ENCODE data around the gene WFDC11. TPM values are rescaled to one million over a fixed set of nuclear protein-coding genes. Genes with fewer than 3 reads are reported as not detected.
"Not testable (repeated sequence)": the region's sequence is repeated elsewhere in the genome, so short reads cannot be mapped to it uniquely, and the experiment has no call there.

Gene WFDC11
- total RNA-seq, 1 experiment from 2014 or later = not detected

DNA sequence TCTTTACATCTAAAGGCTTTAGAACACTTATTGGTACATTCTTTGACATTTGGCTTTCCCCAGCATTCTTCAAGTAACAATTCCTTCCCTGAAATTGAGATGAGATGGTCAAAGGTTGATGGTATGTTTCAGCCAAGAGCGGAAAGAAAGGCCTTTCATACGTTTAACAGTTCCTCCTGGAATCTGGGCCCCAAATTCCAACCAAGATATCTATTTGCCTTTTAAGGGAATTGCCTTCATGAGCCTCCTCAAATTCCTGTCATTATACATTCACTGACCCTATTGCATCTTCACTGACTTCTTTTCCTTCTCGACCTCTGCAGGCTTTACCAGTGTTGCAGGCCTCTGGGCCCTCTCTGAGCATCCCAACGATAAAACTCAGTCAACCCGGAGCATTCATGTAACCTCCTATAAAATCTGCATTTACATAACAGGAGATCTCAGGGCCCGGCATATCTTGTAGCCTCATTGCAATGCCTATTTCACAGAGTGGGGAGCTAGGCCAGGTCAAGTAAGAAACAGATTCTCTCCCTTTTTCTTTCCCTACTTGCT lies 20.7 kb downstream of the WFDC11 start:
- ChIA-PET POLR2A (no interaction called here), CTCF (interaction anchor here (1.5 kb wide), 2 partner anchors 20 to 122 kb away, joined by 5 to 9 read pairs; partner anchors contain the start of gene WFDC10A)
- DNase-seq = peak in 1 of 2 experiments; percentile 43
- peak overlapping the region; percentile 16 for H3K27ac Mint-ChIP-seq (ENCODE audit: unreplicated experiment)
- BruUV-seq (replicated peaks) = no TSS peak
- no peak overlapping the region for H3K4me3 Mint-ChIP-seq (ENCODE audit: unreplicated experiment)
- TF ChIP-seq, protein P1, sequence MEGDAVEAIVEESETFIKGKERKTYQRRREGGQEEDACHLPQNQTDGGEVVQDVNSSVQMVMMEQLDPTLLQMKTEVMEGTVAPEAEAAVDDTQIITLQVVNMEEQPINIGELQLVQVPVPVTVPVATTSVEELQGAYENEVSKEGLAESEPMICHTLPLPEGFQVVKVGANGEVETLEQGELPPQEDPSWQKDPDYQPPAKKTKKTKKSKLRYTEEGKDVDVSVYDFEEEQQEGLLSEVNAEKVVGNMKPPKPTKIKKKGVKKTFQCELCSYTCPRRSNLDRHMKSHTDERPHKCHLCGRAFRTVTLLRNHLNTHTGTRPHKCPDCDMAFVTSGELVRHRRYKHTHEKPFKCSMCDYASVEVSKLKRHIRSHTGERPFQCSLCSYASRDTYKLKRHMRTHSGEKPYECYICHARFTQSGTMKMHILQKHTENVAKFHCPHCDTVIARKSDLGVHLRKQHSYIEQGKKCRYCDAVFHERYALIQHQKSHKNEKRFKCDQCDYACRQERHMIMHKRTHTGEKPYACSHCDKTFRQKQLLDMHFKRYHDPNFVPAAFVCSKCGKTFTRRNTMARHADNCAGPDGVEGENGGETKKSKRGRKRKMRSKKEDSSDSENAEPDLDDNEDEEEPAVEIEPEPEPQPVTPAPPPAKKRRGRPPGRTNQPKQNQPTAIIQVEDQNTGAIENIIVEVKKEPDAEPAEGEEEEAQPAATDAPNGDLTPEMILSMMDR (IDR thresholded peaks at IDR 0.05; ENCODE audit: insufficient read depth in 1 of 2, low read depth in 1 of 2, low read length in 1 of 2, severe bottlenecking in 1 of 2, unreplicated experiment in 1 of 2) = no peak
- no peaks in the 10 kb centered on the region for H3K36me3 Mint-ChIP-seq (ENCODE audit: insufficient read depth, unreplicated experiment)
- peaks cover 17% of the 10 kb centered on the region for H3K4me1 Mint-ChIP-seq (ENCODE audit: low read depth, unreplicated experiment)
- H3K4me1 ChIP-seq = peaks cover 19% of the 10 kb centered on the region
- intact Hi-C loops (cut with micrococcal nuclease; ENCODE audit: unreplicated experiment) = loop anchor here (2.0 kb wide), 1 partner anchor 29 kb away; no protein-coding TSS in a partner anchor
- H3K9me3 Mint-ChIP-seq (ENCODE audit: unreplicated experiment) = no peaks in the 10 kb centered on the region
- H3K27me3 ChIP-seq (replicated peaks; ENCODE audit: control insufficient read depth, insufficient read depth, low read length) = no peaks in the 10 kb centered on the region
- H3K4me3 ChIP-seq (ENCODE audit: low read depth, low read length) = no peak overlapping the region
- H3K9me3 ChIP-seq = peaks cover 8% of the 10 kb centered on the region; the same call in 1 of the 2 replicates
- H3K36me3 ChIP-seq (ENCODE audit: control insufficient read depth, insufficient read depth, low read length) = no peaks in the 10 kb centered on the region
- H3K27me3 Mint-ChIP-seq (ENCODE audit: insufficient read depth, unreplicated experiment) = peaks cover 6% of the 10 kb centered on the region

DNA sequence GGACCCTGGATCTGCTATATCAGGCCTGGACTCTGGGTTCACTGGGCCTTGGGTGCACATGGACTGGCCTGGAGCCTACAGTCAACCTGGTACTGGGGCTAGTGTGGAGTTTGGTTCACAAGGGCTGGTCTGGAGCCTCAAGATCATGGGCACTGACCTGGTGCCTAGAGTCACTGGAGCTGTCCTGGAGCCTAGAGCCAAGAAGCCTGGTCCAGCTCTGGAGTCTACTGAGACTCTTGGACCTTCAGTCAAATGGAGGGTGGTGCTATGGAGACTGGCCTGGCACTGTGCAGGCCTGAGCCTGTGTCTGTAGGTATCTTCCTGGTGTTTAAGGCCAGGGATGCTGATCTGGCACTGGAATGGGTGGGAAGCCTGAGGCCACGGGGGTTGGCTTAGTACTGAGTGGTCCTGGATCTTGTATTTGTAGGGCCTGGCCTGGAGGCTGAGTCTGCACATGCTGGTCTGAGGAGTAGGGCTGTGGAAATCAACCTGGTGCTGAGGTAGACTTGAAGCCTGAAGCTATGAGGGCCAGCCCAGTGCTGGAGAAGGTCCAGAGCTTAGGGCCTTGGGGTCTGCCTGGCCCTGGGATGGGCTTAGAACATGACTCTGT lies 22.5 kb downstream of the WFDC11 start:
- CTCF ChIA-PET = interaction anchor here (0.7 to 1.1 kb wide), 2 partner anchors 18 to 123 kb away, joined by 3 to 7 read pairs; partner anchors contain the start of gene WFDC10A
- Mint-ChIP-seq H3K36me3 (ENCODE audit: insufficient read depth, unreplicated experiment) (no peaks in the 10 kb centered on the region), H3K27ac (ENCODE audit: unreplicated experiment) (no peak overlapping the region), H3K27me3 (ENCODE audit: insufficient read depth, unreplicated experiment) (peaks cover 7% of the 10 kb centered on the region), H3K4me1 (ENCODE audit: low read depth, unreplicated experiment) (peaks cover 17% of the 10 kb centered on the region), H3K4me3 (ENCODE audit: unreplicated experiment) (no peak overlapping the region), H3K9me3 (ENCODE audit: unreplicated experiment) (no peaks in the 10 kb centered on the region)
- TF ChIP-seq, protein P1 (IDR thresholded peaks at IDR 0.05; ENCODE audit: insufficient read depth in 1 of 2, low read depth in 1 of 2, low read length in 1 of 2, severe bottlenecking in 1 of 2, unreplicated experiment in 1 of 2) = no peak
- no TSS peak for BruUV-seq (replicated peaks)
- H3K27me3 ChIP-seq (replicated peaks; ENCODE audit: control insufficient read depth, insufficient read depth, low read length) = no peaks in the 10 kb centered on the region
- POLR2A ChIA-PET = no interaction called here
- no peaks in the 10 kb centered on the region for H3K36me3 ChIP-seq (ENCODE audit: control insufficient read depth, insufficient read depth, low read length)
- no peak for DNase-seq
- peaks cover 8% of the 10 kb centered on the region; the same call in 1 of the 2 replicates for H3K9me3 ChIP-seq
- H3K4me3 ChIP-seq (ENCODE audit: low read depth, low read length) = no peak overlapping the region
- H3K4me1 ChIP-seq = peaks cover 19% of the 10 kb centered on the region
- intact Hi-C loops (cut with micrococcal nuclease; ENCODE audit: unreplicated experiment) = loop anchor here (2.0 kb wide), 1 partner anchor 27 kb away; no protein-coding TSS in a partner anchor

DNA sequence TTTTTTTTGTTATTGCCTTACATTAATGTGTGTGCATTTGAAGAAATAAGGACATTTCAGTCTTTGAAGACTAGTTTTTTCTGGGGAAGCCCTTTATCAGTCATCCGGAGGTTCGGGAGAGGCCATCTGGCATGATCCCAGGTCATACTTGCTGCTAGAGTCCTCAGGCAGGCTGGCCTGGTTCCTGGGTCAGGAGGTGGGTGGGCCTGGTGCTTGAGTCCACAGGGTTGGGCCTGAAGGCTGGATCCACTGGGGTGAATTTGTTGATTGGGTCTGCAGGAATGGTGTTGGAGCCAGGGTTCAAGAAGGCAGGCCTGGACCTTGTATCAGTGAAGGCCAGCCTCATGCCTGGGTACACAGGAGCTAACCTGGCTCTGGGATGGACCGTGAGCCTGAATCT lies 23.2 kb downstream of the WFDC11 start:
- TF ChIP-seq, protein P1 (IDR thresholded peaks at IDR 0.05; ENCODE audit: insufficient read depth in 1 of 2, low read depth in 1 of 2, low read length in 1 of 2, severe bottlenecking in 1 of 2, unreplicated experiment in 1 of 2) = no peak
- H3K27me3 Mint-ChIP-seq (ENCODE audit: insufficient read depth, unreplicated experiment) = peaks cover 7% of the 10 kb centered on the region
- ChIA-PET CTCF (no interaction called here), POLR2A (no interaction called here)
- H3K27ac Mint-ChIP-seq (ENCODE audit: unreplicated experiment) = no peak overlapping the region
- H3K36me3 Mint-ChIP-seq (ENCODE audit: insufficient read depth, unreplicated experiment) = no peaks in the 10 kb centered on the region
- Histone ChIP-seq H3K9me3 (peaks cover 8% of the 10 kb centered on the region), H3K4me1 (peaks cover 19% of the 10 kb centered on the region), H3K36me3 (ENCODE audit: control insufficient read depth, insufficient read depth, low read length) (no peaks in the 10 kb centered on the region), H3K4me3 (ENCODE audit: low read depth, low read length) (no peak overlapping the region), H3K27me3 (replicated peaks; ENCODE audit: control insufficient read depth, insufficient read depth, low read length) (no peaks in the 10 kb centered on the region)
- H3K9me3 Mint-ChIP-seq (ENCODE audit: unreplicated experiment) = no peaks in the 10 kb centered on the region
- H3K4me3 Mint-ChIP-seq (ENCODE audit: unreplicated experiment) = no peak overlapping the region
- intact Hi-C loops (cut with micrococcal nuclease; ENCODE audit: unreplicated experiment) = no loop called here
- peaks cover 17% of the 10 kb centered on the region for H3K4me1 Mint-ChIP-seq (ENCODE audit: low read depth, unreplicated experiment)
- DNase-seq = no peak
- no TSS peak for BruUV-seq (replicated peaks)

DNA sequence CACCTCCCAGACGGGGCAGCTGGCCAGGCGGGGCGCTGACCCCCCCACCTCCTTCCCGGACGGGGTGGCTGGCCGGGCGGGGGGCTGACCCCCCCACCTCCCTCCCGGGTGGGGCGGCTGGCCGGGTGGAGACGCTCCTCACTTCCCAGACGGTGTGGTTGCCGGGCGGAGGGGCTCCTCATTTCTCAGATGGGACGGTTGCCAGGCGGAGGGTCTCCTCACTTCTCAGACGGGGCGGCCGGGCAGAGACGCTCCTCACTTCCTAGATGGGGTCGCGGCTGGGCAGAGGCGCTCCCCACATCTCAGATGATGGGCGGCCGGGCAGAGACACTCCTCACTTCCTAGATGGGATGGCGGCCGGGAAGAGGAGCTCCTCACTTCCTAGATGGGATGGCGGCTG lies 24.2 kb downstream of the WFDC11 start:
- CTCF ChIA-PET; H3K9me3 ChIP-seq; POLR2A ChIA-PET; intact Hi-C loops (cut with micrococcal nuclease; ENCODE audit: unreplicated experiment); H3K4me3 ChIP-seq (ENCODE audit: low read depth, low read length); H3K36me3 ChIP-seq (ENCODE audit: control insufficient read depth, insufficient read depth, low read length); H3K36me3 Mint-ChIP-seq (ENCODE audit: insufficient read depth, unreplicated experiment); H3K27ac Mint-ChIP-seq (ENCODE audit: unreplicated experiment); H3K9me3 Mint-ChIP-seq (ENCODE audit: unreplicated experiment); H3K27me3 ChIP-seq (replicated peaks; ENCODE audit: control insufficient read depth, insufficient read depth, low read length); H3K27me3 Mint-ChIP-seq (ENCODE audit: insufficient read depth, unreplicated experiment); DNase-seq; H3K4me3 Mint-ChIP-seq (ENCODE audit: unreplicated experiment); BruUV-seq (replicated peaks): not testable (repeated sequence)
- peaks cover 17% of the 10 kb centered on the region for H3K4me1 Mint-ChIP-seq (ENCODE audit: low read depth, unreplicated experiment)
- peaks cover 19% of the 10 kb centered on the region for H3K4me1 ChIP-seq

DNA sequence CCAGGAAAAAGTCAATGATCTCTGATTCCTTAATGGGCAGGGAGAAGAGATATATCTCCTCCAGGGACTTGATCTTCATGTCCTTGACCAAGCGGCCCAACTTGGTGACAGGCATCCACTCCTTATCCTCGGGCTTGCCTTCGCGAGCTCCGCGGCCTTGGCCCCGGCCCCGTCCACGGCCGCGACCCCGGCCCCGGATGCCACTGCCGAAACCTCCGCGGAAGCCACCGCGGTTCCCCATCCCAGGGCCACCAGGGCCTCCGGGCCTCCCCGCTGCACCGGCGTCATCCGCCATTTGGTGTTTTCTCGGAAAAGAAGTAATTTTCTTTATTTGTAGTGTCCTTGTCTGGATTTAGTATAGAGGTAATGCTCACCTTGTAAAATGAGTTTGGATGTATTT lies 29.0 kb downstream of the WFDC11 start:
- peaks cover 19% of the 10 kb centered on the region for H3K27me3 Mint-ChIP-seq (ENCODE audit: insufficient read depth, unreplicated experiment)
- H3K4me1 Mint-ChIP-seq (ENCODE audit: low read depth, unreplicated experiment); H3K27me3 ChIP-seq (replicated peaks; ENCODE audit: control insufficient read depth, insufficient read depth, low read length); BruUV-seq (replicated peaks); H3K9me3 ChIP-seq; H3K4me1 ChIP-seq; H3K36me3 ChIP-seq (ENCODE audit: control insufficient read depth, insufficient read depth, low read length); POLR2A ChIA-PET; H3K36me3 Mint-ChIP-seq (ENCODE audit: insufficient read depth, unreplicated experiment); intact Hi-C loops (cut with micrococcal nuclease; ENCODE audit: unreplicated experiment); H3K4me3 ChIP-seq (ENCODE audit: low read depth, low read length); DNase-seq; CTCF ChIA-PET; H3K9me3 Mint-ChIP-seq (ENCODE audit: unreplicated experiment); H3K4me3 Mint-ChIP-seq (ENCODE audit: unreplicated experiment); H3K27ac Mint-ChIP-seq (ENCODE audit: unreplicated experiment): not testable (repeated sequence)
